ENCODE measurements around the gene PPRC1.

PPRC1 gene

GRCh38 chr10:102112210-102112817 is 20.5 kb upstream of the PPRC1 start:
- TF ChIP-seq CTCF (IDR thresholded peaks at IDR 0.05; ENCODE audit: extremely low read depth, insufficient read depth, missing control alignments): peak; percentile 24
- no peak for DNase-seq (ENCODE audit: low spot score)
- in situ Hi-C loops (cut with MboI; ENCODE audit: low pct_unique_long_range_greater_than_20kb, low sequenced_read_pairs, unreplicated experiment): no loop called here

- in situ Hi-C loops (cut with MboI; ENCODE audit: low pct_unique_long_range_greater_than_20kb, low sequenced_read_pairs, unreplicated experiment): no loop called here
- TF ChIP-seq CTCF (IDR thresholded peaks at IDR 0.05; ENCODE audit: extremely low read depth, insufficient read depth, missing control alignments): no peak
- no peak for DNase-seq (ENCODE audit: low spot score)
Observed at GRCh38 chr10:102113261-102113955, 19.4 kb upstream of the PPRC1 start.

DNA sequence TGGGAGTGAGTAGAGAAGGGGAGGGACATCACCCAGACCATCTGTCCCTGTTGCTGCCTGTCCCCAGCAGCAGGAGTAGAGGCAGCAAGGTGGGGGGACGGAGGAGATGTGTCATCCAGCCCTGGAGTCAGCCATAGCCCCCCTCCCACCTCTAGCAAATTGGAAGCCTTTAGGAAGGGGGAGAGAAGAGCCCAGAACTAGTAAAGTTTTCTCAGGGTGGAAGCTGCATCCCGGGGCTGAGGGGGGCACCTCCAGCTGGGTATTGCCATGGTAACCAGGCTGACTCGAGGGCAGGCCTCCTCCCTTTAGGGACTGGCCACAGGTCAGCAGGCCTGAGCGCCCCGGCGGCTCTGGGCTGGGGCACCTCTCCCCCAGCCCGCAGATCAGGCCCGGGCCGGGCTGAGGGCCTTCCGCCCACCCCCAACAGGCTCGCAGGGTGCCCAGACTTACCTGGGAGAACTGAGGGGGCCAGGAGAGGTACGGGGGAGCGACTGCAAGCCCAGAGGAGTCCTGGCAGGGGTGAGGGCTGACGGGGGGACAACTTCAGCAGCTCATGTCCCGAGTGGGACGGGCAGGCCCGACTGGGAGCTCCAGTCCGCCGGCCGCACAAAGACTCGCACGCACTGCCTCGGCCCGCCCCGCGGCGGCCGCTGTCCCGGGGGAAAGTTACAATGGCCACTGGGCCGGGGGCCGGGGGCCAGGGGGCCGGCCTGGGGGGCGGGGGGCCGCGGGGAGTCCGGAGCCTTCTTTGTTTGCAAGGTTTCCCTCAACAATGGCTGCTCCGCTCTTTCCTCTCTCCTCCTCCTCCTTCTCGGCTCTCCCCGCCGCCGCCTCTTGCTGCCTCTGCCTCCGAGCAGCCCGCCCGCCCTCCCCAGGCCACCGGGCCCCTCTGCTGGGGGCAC is 18.6 kb upstream of the PPRC1 start:
- in situ Hi-C loops (cut with MboI; ENCODE audit: low pct_unique_long_range_greater_than_20kb, low sequenced_read_pairs, unreplicated experiment): no loop called here
- no peak for DNase-seq (ENCODE audit: low spot score)
- TF ChIP-seq CTCF (IDR thresholded peaks at IDR 0.05; ENCODE audit: extremely low read depth, insufficient read depth, missing control alignments): no peak

DNA sequence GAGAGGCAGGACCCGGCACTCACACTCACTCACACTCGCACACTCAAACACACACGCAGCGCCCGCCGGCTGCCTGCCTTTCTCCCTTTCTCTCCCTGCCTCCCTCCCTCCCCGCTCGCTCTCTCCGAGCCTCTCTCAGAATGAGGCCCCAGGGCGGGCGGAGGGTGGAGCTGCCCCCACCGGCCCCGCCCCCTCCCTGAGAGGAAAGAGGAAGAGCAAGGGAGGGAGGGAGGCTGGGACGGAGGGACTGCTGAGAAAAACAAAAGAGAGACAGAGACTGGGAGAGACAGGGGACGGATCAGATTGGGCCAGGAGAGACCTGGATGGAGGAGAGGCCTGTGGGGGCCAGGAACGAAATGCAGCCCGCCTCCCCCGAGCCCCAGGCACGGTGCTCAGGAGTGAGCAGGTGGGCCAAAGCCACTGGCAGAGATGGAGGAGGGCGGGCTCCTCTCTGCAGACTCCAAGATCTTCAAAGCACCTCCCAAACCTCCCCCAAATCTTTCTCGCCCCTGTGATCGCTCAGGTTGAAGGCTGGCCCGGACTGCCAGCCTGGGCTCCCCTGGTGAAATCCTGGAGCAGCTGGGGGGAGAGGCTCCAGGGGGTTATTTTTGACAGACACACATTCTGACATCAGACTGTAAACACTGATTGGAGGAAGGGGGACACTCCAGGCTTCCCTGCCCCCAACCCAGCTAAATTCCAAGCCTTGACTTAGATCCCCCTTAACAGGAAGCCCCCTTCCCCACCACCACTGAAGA is 17.8 kb upstream of the PPRC1 start:
- in situ Hi-C loops (cut with MboI; ENCODE audit: low pct_unique_long_range_greater_than_20kb, low sequenced_read_pairs, unreplicated experiment): no loop called here
- peak; percentile 90 for DNase-seq (ENCODE audit: low spot score)
- TF ChIP-seq CTCF (IDR thresholded peaks at IDR 0.05; ENCODE audit: extremely low read depth, insufficient read depth, missing control alignments): no peak

- TF ChIP-seq CTCF (IDR thresholded peaks at IDR 0.05; ENCODE audit: extremely low read depth, insufficient read depth, missing control alignments): no peak
- in situ Hi-C loops (cut with MboI; ENCODE audit: low pct_unique_long_range_greater_than_20kb, low sequenced_read_pairs, unreplicated experiment): no loop called here
- no peak for DNase-seq (ENCODE audit: low spot score)
Observed at GRCh38 chr10:102115775-102116174, 17.1 kb upstream of the PPRC1 start.

- DNase-seq (ENCODE audit: low spot score): no peak
- in situ Hi-C loops (cut with MboI; ENCODE audit: low pct_unique_long_range_greater_than_20kb, low sequenced_read_pairs, unreplicated experiment): no loop called here
- no peak for TF ChIP-seq CTCF (IDR thresholded peaks at IDR 0.05; ENCODE audit: extremely low read depth, insufficient read depth, missing control alignments)
Observed at GRCh38 chr10:102116656-102117055, 16.2 kb upstream of the PPRC1 start.
